A673 (cell line): ENCODE results near the gene SARDH. TPM values are rescaled to one million over a fixed set of nuclear protein-coding genes. Genes with fewer than 3 reads are reported as not detected.

Source experiments
- Bru-seq: library from RNA; stranded (reverse); fragments of 400-500 nt; gene quantifications from one replicate; lab custom pipeline; 2021; lab: Mats Ljungman, UMichigan
- BruChase-seq, 2 experiments: library from RNA; stranded (reverse); fragments of 400-500 nt; gene quantifications; one replicate each; lab custom pipeline; 2021; lab: Mats Ljungman, UMichigan
- BruUV-seq: library from RNA; stranded (reverse); fragments of 400-500 nt; replicated peaks from 2 replicates; lab custom pipeline; 2021; lab: Mats Ljungman, UMichigan
- CTCF ChIA-PET: fragments of 300-600 bp; sonication (Branson Sonifier 250); formaldehyde crosslinking; loops from one replicate; lab custom pipeline; 2022; ENCODE audit warnings: antibody characterized with exemption; lab: Charles Lee
- POLR2A ChIA-PET: fragments of 300-600 bp; sonication (Branson Sonifier 250); formaldehyde crosslinking; loops from one replicate; lab custom pipeline; 2022; ENCODE audit warnings: antibody characterized with exemption; ENCODE audit not compliant: low non-redundant PET; lab: Charles Lee
- DNase-seq: peaks from one replicate; pipeline ENCODE4 v3.0.0-alpha.2; 2015; ENCODE audit warnings: low spot score
- H3K27ac ChIP-seq: fragments of 200-600 bp; sonication (generic); 2 replicates; pipeline ENCODE4 v1.5.1; 2016; ENCODE audit warnings: mixed run types, low read depth, mild to moderate bottlenecking, mixed read lengths, antibody characterized with exemption, low read length; ENCODE audit not compliant: poor library complexity, severe bottlenecking
- H3K27me3 ChIP-seq: fragments of 200-600 bp; sonication (generic); replicated peaks from 2 replicates; pipeline ENCODE4 v1.6.1; 2017; ENCODE audit warnings: mixed run types, low read depth, mild to moderate bottlenecking, mixed read lengths, antibody characterized with exemption, low read length; ENCODE audit not compliant: insufficient read depth, poor library complexity
- H3K36me3 ChIP-seq: fragments of 200-600 bp; sonication (generic); 2 replicates; pipeline ENCODE4 v1.6.1; 2016; ENCODE audit warnings: mixed run types, mild to moderate bottlenecking, mixed read lengths, antibody characterized with exemption, low read length; ENCODE audit not compliant: insufficient read depth, poor library complexity, severe bottlenecking
- H3K4me1 ChIP-seq: fragments of 200-600 bp; sonication (generic); 2 replicates; pipeline ENCODE4 v1.6.1; 2017; ENCODE audit warnings: mixed run types, mild to moderate bottlenecking, mixed read lengths, antibody characterized with exemption, low read length; ENCODE audit not compliant: insufficient read depth, poor library complexity, severe bottlenecking
- H3K4me3 ChIP-seq: fragments of 200-600 bp; sonication (generic); 2 replicates; pipeline ENCODE4 v1.5.1; 2016; ENCODE audit warnings: low read depth, mixed run types, mild to moderate bottlenecking, mixed read lengths, low read length; ENCODE audit not compliant: poor library complexity, severe bottlenecking
- H3K9me3 ChIP-seq: fragments of 200-600 bp; sonication (generic); 2 replicates; pipeline ENCODE4 v1.6.1; 2016; ENCODE audit warnings: mixed run types, low read depth, mild to moderate bottlenecking, mixed read lengths, antibody characterized with exemption, low read length; ENCODE audit not compliant: poor library complexity, severe bottlenecking
- EZH2 ChIP-seq: fragments of 200-600 bp; sonication (generic); IDR thresholded peaks from 2 replicates; pipeline ENCODE4 v1.6.1; 2017; ENCODE audit warnings: borderline replicate concordance, low read depth, mild to moderate bottlenecking, mixed read lengths, antibody characterized with exemption, low read length; ENCODE audit not compliant: poor library complexity, severe bottlenecking
- intact Hi-C: fragments of 100-400 bp; cut with micrococcal nuclease; formaldehyde crosslinking; loops from one replicate; pipeline ENCODE4 v1.10.0; 2022; ENCODE audit not compliant: unreplicated experiment
- long read RNA-seq: library from polyadenylated mRNA; stranded (forward); transcript quantifications from one replicate; pipeline ENCODE4 v2.0.0, GENCODE V29; 2022
- total RNA-seq: library from RNA; stranded (reverse); gene quantifications from 2 replicates; pipeline ENCODE4 v1.2.3, GENCODE V29; 2021
- TF ChIP-seq, protein P1 (sequence below): fragments of 300-800, 200-600 bp; sonication (generic); conservative IDR thresholded peaks from 2 replicates; pipeline ENCODE4 v1.5.1; 2017; ENCODE audit warnings: low read depth, mild to moderate bottlenecking, antibody characterized with exemption, low read length, moderate library complexity, mixed read lengths

SARDH gene, protein sequence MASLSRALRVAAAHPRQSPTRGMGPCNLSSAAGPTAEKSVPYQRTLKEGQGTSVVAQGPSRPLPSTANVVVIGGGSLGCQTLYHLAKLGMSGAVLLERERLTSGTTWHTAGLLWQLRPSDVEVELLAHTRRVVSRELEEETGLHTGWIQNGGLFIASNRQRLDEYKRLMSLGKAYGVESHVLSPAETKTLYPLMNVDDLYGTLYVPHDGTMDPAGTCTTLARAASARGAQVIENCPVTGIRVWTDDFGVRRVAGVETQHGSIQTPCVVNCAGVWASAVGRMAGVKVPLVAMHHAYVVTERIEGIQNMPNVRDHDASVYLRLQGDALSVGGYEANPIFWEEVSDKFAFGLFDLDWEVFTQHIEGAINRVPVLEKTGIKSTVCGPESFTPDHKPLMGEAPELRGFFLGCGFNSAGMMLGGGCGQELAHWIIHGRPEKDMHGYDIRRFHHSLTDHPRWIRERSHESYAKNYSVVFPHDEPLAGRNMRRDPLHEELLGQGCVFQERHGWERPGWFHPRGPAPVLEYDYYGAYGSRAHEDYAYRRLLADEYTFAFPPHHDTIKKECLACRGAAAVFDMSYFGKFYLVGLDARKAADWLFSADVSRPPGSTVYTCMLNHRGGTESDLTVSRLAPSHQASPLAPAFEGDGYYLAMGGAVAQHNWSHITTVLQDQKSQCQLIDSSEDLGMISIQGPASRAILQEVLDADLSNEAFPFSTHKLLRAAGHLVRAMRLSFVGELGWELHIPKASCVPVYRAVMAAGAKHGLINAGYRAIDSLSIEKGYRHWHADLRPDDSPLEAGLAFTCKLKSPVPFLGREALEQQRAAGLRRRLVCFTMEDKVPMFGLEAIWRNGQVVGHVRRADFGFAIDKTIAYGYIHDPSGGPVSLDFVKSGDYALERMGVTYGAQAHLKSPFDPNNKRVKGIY
- total RNA-seq: 0.37 and 1.0 TPM in 2 replicates
- percentile 11 among the genes with signal in this experiment for Bru-seq, nascent RNA
- BruChase-seq, experiment 1, labeled RNA remaining after a 2-hour chase: percentile 13 among the genes with signal in this experiment
- percentile 12 among the genes with signal in this experiment for BruChase-seq, experiment 2, labeled RNA remaining after a 6-hour chase
- long read RNA-seq, partial matches to known transcripts: 0 of 1 reads
- long read RNA-seq, other reads (novel, unspliced or antisense): 1 of 1 reads

DNA sequence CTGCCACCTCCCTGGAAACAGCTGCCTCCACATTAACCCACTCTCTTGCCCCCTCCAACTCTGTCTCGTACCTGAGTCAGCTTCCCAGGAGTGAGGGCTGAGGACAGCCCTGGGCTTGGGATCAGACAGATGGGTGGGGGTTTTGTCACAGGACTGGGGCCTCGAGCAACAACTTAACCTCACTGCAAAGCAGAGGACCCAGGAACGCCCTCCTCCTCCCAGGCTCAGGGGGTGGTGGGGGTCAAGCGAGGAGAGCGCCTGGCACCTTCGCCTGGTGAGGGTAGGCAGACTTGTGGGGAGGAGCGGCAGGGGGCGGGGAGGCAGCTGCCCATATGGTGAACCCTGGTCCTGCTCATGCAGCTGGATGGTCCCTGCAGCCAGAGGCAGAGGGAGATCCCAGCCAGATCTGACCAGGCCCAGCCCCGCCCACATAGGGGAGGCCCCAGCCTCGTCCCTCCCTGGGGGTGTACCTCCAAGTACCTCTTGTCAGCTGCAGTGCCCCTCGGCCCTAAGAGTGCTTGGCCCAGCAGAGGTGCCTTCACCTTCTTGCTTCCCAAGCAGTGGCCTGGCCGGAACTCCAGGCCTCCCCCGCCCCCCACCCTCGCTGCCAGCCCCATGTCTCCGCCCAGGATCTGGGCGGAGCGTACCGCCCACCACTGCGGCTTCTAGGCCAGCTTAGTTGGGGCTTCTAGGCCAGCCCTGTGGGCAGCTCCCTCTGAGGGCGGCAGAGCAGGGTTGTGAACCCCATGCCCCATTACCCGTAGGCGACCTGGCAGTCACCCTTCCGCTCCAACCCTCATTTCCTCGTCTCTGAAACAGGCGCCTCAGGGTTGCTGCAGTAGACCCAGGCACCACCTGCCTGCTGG is at the start of gene SARDH:
TSS of gene SARDH (minus strand) at position 579 of the 866 bp plus-strand sequence. CDS start 4,179 bp downstream, outside the sequence.
- H3K4me1 ChIP-seq: peaks cover 7% of the 10 kb centered on the region
- H3K27ac ChIP-seq: no peak within 1 kb of the TSS
- TF ChIP-seq, protein P1, sequence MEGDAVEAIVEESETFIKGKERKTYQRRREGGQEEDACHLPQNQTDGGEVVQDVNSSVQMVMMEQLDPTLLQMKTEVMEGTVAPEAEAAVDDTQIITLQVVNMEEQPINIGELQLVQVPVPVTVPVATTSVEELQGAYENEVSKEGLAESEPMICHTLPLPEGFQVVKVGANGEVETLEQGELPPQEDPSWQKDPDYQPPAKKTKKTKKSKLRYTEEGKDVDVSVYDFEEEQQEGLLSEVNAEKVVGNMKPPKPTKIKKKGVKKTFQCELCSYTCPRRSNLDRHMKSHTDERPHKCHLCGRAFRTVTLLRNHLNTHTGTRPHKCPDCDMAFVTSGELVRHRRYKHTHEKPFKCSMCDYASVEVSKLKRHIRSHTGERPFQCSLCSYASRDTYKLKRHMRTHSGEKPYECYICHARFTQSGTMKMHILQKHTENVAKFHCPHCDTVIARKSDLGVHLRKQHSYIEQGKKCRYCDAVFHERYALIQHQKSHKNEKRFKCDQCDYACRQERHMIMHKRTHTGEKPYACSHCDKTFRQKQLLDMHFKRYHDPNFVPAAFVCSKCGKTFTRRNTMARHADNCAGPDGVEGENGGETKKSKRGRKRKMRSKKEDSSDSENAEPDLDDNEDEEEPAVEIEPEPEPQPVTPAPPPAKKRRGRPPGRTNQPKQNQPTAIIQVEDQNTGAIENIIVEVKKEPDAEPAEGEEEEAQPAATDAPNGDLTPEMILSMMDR: no peak
- no peak for TF ChIP-seq EZH2
- peak within 1 kb of the TSS; percentile 32 for H3K4me3 ChIP-seq
- no peaks in the 10 kb centered on the region for H3K36me3 ChIP-seq
- ChIA-PET POLR2A (no interaction called here), CTCF (no interaction called here)
- no TSS peak for BruUV-seq
- H3K27me3 ChIP-seq: no peaks in the 10 kb centered on the region
- intact Hi-C loops: no loop called here
- DNase-seq: peak; percentile 44
- H3K9me3 ChIP-seq: no peaks in the 10 kb centered on the region

DNA sequence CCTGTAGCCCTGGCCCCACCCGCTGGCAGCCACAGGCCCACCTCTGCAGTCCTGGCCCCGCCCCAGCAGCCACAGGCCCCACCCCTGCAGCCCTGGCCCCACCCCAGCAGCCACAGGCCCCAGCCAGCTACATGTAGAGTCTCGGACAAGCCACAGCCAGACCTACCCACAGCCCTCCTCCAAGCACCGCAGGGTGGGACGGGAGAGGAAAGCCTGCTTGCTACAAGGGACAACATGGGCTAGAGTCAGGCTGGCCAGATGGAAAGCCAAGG is 49.5 kb upstream of the SARDH start:
- Histone ChIP-seq H3K4me3 (no peak overlapping the region), H3K27ac (no peak overlapping the region), H3K27me3 (no peaks in the 10 kb centered on the region), H3K4me1 (peaks cover 29% of the 10 kb centered on the region), H3K36me3 (no peaks in the 10 kb centered on the region), H3K9me3 (no peaks in the 10 kb centered on the region)
- TF ChIP-seq, protein P1: no peak
- TF ChIP-seq EZH2: no peak
- DNase-seq: peak; percentile 76
- ChIA-PET CTCF (no interaction called here), POLR2A (no interaction called here)
- intact Hi-C loops: no loop called here
- BruUV-seq: no TSS peak
